Endothelial cell of umbilical vein (primary cell): ENCODE data around the gene CWC25. TPM values are rescaled to one million over a fixed set of nuclear protein-coding genes. Genes with fewer than 3 reads are reported as not detected.

Source experiments
- BruUV-seq: library from RNA; stranded (reverse); fragments of 400-500 nt; replicated peaks from 2 replicates; lab custom pipeline; 2021; lab: Mats Ljungman, UMichigan
- CTCF ChIA-PET: fragments of 300-600, 350-600 bp; sonication (Branson Sonifier 250); formaldehyde crosslinking; loops from one replicate; lab custom pipeline; 2021; ENCODE audit warnings: antibody characterized with exemption, inconsistent platforms; lab: Charles Lee
- POLR2A ChIA-PET: fragments of 300-600, 350-600 bp; sonication (Branson Sonifier 250); formaldehyde crosslinking; loops from one replicate; lab custom pipeline; 2021; ENCODE audit warnings: antibody characterized with exemption, inconsistent platforms; lab: Charles Lee
- DNase-seq: peaks from one replicate; pipeline ENCODE4 v3.0.0-alpha.2; 2011; ENCODE audit warnings: low read depth, low spot score
- FAIRE-seq: peaks from 2 replicates; lab custom pipeline; 2011; peaks lifted over from hg19 to GRCh38; lab: Jason Lieb, UNC
- H2AFZ ChIP-seq: 2 replicates; pipeline ENCODE4 v1.6.0; 2012; ENCODE audit warnings: low read depth, low read length, control low read depth, inconsistent platforms
- H3K27ac ChIP-seq: 2 replicates; pipeline ENCODE4 v1.5.1; 2011; ENCODE audit warnings: low read depth, mild to moderate bottlenecking, control low read depth, low read length, moderate library complexity; ENCODE audit not compliant: insufficient read depth
- H3K27me3 ChIP-seq, 2 experiments: 2 replicates each; pipeline versions ENCODE4 v1.6.0 to v1.6.1; 2011; ENCODE audit warnings: low read length in 2 of 2, mixed read lengths in 1 of 2; ENCODE audit not compliant: control insufficient read depth in 2 of 2, insufficient read depth in 2 of 2
- H3K36me3 ChIP-seq, 2 experiments: 2 replicates in 1 of 2; 3 replicates in 1 of 2; pipeline ENCODE4 v1.5.1; 2011; ENCODE audit warnings: low read length in 2 of 2, mild to moderate bottlenecking in 1 of 2, moderate library complexity in 1 of 2; ENCODE audit not compliant: control insufficient read depth in 2 of 2, insufficient read depth in 2 of 2; ENCODE audit errors: extremely low read depth in 1 of 2
- H3K4me1 ChIP-seq: 3 replicates; pipeline ENCODE4 v1.5.1; 2011; ENCODE audit warnings: mild to moderate bottlenecking, low read length; ENCODE audit not compliant: control insufficient read depth, insufficient read depth; ENCODE audit errors: extremely low read depth
- H3K4me2 ChIP-seq: 2 replicates; pipeline ENCODE4 v1.6.1; 2011; ENCODE audit warnings: low read length, control low read depth, mixed read lengths; ENCODE audit not compliant: insufficient read depth
- H3K4me3 ChIP-seq, 3 experiments: fragments of 200-600 bp in 1 of 3; sonication (generic), shearing (Covaris generic) in 1 of 3; replicated peaks in 1 of 3; 2 replicates each; pipeline ENCODE4 v1.5.1; 2011 to 2016; ENCODE audit warnings: control low read depth in 3 of 3, low read length in 3 of 3, mild to moderate bottlenecking in 2 of 3, inconsistent platforms in 1 of 3, low read depth in 1 of 3, moderate library complexity in 1 of 3; ENCODE audit not compliant: insufficient read depth in 1 of 3
- H3K79me2 ChIP-seq: 2 replicates; pipeline ENCODE4 v1.6.0; 2012; ENCODE audit warnings: low read length, inconsistent platforms; ENCODE audit not compliant: control insufficient read depth, insufficient read depth
- H3K9ac ChIP-seq: replicated peaks from 2 replicates; pipeline ENCODE3; 2011; ENCODE audit warnings: low read length, control low read depth; ENCODE audit not compliant: insufficient read depth; ENCODE audit errors: extremely low read depth
- H3K9me1 ChIP-seq: replicated peaks from 3 replicates; pipeline ENCODE4 v1.6.0; 2011; ENCODE audit warnings: mild to moderate bottlenecking, low read length; ENCODE audit not compliant: control insufficient read depth, insufficient read depth; ENCODE audit errors: extremely low read depth
- H3K9me3 ChIP-seq: replicated peaks from 2 replicates; pipeline ENCODE4 v1.5.1; 2012; ENCODE audit warnings: low read length, inconsistent platforms; ENCODE audit not compliant: control insufficient read depth, insufficient read depth
- H4K20me1 ChIP-seq: replicated peaks from 2 replicates; pipeline ENCODE3; 2011; ENCODE audit warnings: mild to moderate bottlenecking, low read length; ENCODE audit not compliant: control insufficient read depth, insufficient read depth; ENCODE audit errors: extremely low read depth
- CTCF ChIP-seq, 2 donors: IDR thresholded peaks; 1 replicate in 1 of 2; 2 replicates in 1 of 2; pipeline ENCODE4 v1.5.1; 2011; ENCODE audit warnings: low read length in 2 of 2, mild to moderate bottlenecking in 2 of 2, moderate library complexity in 2 of 2, control low read depth in 1 of 2, inconsistent platforms in 1 of 2, low read depth in 1 of 2; ENCODE audit not compliant: insufficient read depth in 1 of 2; ENCODE audit errors: extremely low read depth in 1 of 2
- EZH2 ChIP-seq: IDR thresholded peaks from 2 replicates; pipeline ENCODE4 v1.6.1; 2012; ENCODE audit warnings: borderline replicate concordance, low read depth, mild to moderate bottlenecking, moderate library complexity, low read length, inconsistent platforms; ENCODE audit not compliant: severe bottlenecking
- FOS ChIP-seq: IDR thresholded peaks from 2 replicates; pipeline ENCODE4 v1.6.1; 2011; ENCODE audit warnings: mild to moderate bottlenecking, low read length, moderate library complexity, borderline replicate concordance; ENCODE audit not compliant: insufficient read depth
- JUN ChIP-seq: IDR thresholded peaks from 2 replicates; pipeline ENCODE4 v1.6.1; 2011; ENCODE audit warnings: borderline replicate concordance, low read depth; ENCODE audit not compliant: insufficient read length, insufficient read depth
- MAX ChIP-seq: IDR thresholded peaks from 2 replicates; pipeline ENCODE4 v1.6.1; 2011; ENCODE audit not compliant: insufficient read depth, insufficient read length
- MYC ChIP-seq: IDR thresholded peaks from one replicate; pipeline ENCODE4 v1.6.1; 2011; ENCODE audit warnings: mild to moderate bottlenecking, low read depth, low read length
- POLR2A ChIP-seq: IDR thresholded peaks from 2 replicates; pipeline ENCODE4 v1.6.1; 2012; ENCODE audit warnings: low read depth, mild to moderate bottlenecking, control low read depth, low read length
- dilution Hi-C: fragments of 300-500 bp; cut with MboI; formaldehyde crosslinking; loops from one replicate; pipeline ENCODE4 v1.15.0; 2019; ENCODE audit warnings: low sequenced_read_pairs; ENCODE audit not compliant: extremely low pct_ligation_motif_present
- intact Hi-C: fragments of 100-400 bp; cut with micrococcal nuclease; formaldehyde crosslinking; loops from one replicate; pipeline ENCODE4 v1.10.0; 2022
- polyA plus RNA-seq, 4 experiments: library from polyadenylated mRNA; depleted of rRNA in 3 of 4; stranded (reverse) in 3 of 4; unstranded in 1 of 4; fragments of >200 nt; gene quantifications; 2 replicates each; pipeline versions ENCODE4 v1.2.1 to v1.2.3, GENCODE V29; 2011 to 2012; ENCODE audit warnings: missing spikeins in 1 of 4
- total RNA-seq: library from RNA; stranded (reverse); gene quantifications from 2 replicates; pipeline ENCODE4 v1.2.3, GENCODE V29; 2021

The CWC25 gene
- total and polyA plus RNA-seq, 2 donors (not counting 3 experiments of a cell fraction or from before 2014, with no cell fraction given), result 13.8 to 20.0 TPM

GRCh38 chr17:38848557-38848891 is 23.4 kb upstream of the CWC25 start:
- TF ChIP-seq JUN (no peak), POLR2A (peak; percentile 8)
- POLR2A ChIA-PET, result interaction anchor here (0.9 kb wide), 1 partner anchor 73 kb away, joined by 3 read pairs; no protein-coding TSS in a partner anchor
- peaks cover 4% of the 10 kb centered on the region for H4K20me1 ChIP-seq
- FAIRE-seq (no peak), DNase-seq (no peak)
- dilution Hi-C loops, result no loop called here
- no peak overlapping the region for H3K4me2 ChIP-seq
- peaks cover 24 to 29% of the 10 kb centered on the region in 2 experiments for H3K36me3 ChIP-seq
- no TSS peak for BruUV-seq
- no peak overlapping the region for H2AFZ ChIP-seq
- no peaks in the 10 kb centered on the region for H3K9me1 ChIP-seq
- H3K9me3 ChIP-seq, result no peaks in the 10 kb centered on the region
- H3K4me1 ChIP-seq, result peaks cover 19% of the 10 kb centered on the region
- H3K9ac ChIP-seq, result no peak overlapping the region
- H3K27me3 ChIP-seq, result no peaks in the 10 kb centered on the region
- H3K79me2 ChIP-seq, result peaks cover 42% of the 10 kb centered on the region
- CTCF ChIA-PET, result interaction anchor here (0.7 to 1.2 kb wide), 2 partner anchors 19 kb away, joined by 3 to 4 read pairs; no protein-coding TSS in a partner anchor
- H3K27ac ChIP-seq, result no peak overlapping the region
- intact Hi-C loops, result no loop called here
- no peak overlapping the region for H3K4me3 ChIP-seq

- intact Hi-C loops (no loop called here), dilution Hi-C loops (no loop called here)
- Histone ChIP-seq H3K4me2 (no peak overlapping the region), H3K27ac (no peak overlapping the region), H3K36me3 (peaks cover 8 to 11% of the 10 kb centered on the region in 2 experiments), H3K9me1 (no peaks in the 10 kb centered on the region), H3K4me3 (no peak overlapping the region), H4K20me1 (no peaks in the 10 kb centered on the region), H3K9ac (no peak overlapping the region), H3K79me2 (peaks cover 2% of the 10 kb centered on the region), H2AFZ (no peak overlapping the region), H3K4me1 (no peaks in the 10 kb centered on the region), H3K27me3 (no peaks in the 10 kb centered on the region), H3K9me3 (no peaks in the 10 kb centered on the region)
- CTCF ChIA-PET, result interaction anchor here (0.6 kb wide), 1 partner anchor 21 kb away, joined by 3 read pairs; no protein-coding TSS in a partner anchor
- no peak for TF ChIP-seq CTCF (IDR thresholded peaks at IDR 0.05; ENCODE audit: extremely low read depth in 1 of 2, insufficient read depth in 1 of 2, low read depth in 1 of 2, low read length in 2 of 2)
- TF ChIP-seq POLR2A, result no peak
- no peak for TF ChIP-seq MYC
- TF ChIP-seq FOS, result no peak
- TF ChIP-seq EZH2, result no peak
- no peak for TF ChIP-seq JUN
- no peak for TF ChIP-seq MAX
- no TSS peak for BruUV-seq
- FAIRE-seq, result no peak
- POLR2A ChIA-PET, result no interaction called here
- no peak for DNase-seq
These were observed 19.2 kb upstream of the CWC25 start for GRCh38 chr17:38844261-38844757.
